ENCODE measurements around the gene S100A7. TPM values are rescaled to one million over a fixed set of nuclear protein-coding genes. Genes with fewer than 3 reads are reported as not detected.

S100A7 gene
- total and polyA plus RNA-seq, 4 donors = 0.47 TPM; not detected in 3

DNA sequence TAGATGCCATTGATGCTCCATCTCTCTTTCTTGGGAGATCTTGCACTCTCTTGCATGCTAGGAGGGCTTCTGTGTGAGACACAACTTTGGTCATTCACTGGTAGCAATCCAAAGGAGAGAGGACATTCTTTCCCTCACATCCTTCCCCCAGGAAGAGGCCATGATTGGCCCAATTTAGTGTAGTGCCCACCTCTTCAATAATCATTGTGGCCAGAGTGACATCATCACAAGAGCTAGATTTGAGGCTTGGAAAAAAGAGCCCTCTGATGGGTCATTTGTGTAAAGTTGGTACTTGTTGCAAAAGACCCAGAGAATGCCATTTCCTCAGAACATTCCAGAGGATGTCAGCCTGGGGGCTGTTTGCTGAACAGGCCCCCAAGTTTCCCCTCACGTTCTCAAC is 45.1 kb upstream of the S100A7 start:
- Histone ChIP-seq H3K9me3 (ENCODE audit: control insufficient read depth in 4 of 4, insufficient read depth in 3 of 4, low read length in 3 of 4) (no peaks in the 10 kb centered on the region), H3K9ac (ENCODE audit: insufficient read depth in 1 of 2, low read length in 2 of 2) (no peak overlapping the region), H3K27me3 (ENCODE audit: control insufficient read depth in 3 of 3, insufficient read depth in 3 of 3, low read length in 2 of 3) (no peaks in the 10 kb centered on the region), H3K4me1 (ENCODE audit: control insufficient read depth in 5 of 5, insufficient read depth in 5 of 5, low read length in 5 of 5) (peaks cover 0 to 25% (median 8%) of the 10 kb centered on the region in 5 donors), H3K4me3 (no peak overlapping the region), H3K36me3 (ENCODE audit: control insufficient read depth in 4 of 4, insufficient read depth in 4 of 4, low read length in 4 of 4) (no peaks in the 10 kb centered on the region), H3K27ac (ENCODE audit: low read depth in 1 of 2, low read length in 1 of 2) (no peak overlapping the region)
- TF ChIP-seq, protein P1, sequence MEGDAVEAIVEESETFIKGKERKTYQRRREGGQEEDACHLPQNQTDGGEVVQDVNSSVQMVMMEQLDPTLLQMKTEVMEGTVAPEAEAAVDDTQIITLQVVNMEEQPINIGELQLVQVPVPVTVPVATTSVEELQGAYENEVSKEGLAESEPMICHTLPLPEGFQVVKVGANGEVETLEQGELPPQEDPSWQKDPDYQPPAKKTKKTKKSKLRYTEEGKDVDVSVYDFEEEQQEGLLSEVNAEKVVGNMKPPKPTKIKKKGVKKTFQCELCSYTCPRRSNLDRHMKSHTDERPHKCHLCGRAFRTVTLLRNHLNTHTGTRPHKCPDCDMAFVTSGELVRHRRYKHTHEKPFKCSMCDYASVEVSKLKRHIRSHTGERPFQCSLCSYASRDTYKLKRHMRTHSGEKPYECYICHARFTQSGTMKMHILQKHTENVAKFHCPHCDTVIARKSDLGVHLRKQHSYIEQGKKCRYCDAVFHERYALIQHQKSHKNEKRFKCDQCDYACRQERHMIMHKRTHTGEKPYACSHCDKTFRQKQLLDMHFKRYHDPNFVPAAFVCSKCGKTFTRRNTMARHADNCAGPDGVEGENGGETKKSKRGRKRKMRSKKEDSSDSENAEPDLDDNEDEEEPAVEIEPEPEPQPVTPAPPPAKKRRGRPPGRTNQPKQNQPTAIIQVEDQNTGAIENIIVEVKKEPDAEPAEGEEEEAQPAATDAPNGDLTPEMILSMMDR (IDR thresholded peaks at IDR 0.05; ENCODE audit: control extremely low read depth, extremely low read depth) = no peak
- WGBS, 2 donors = 80 to 84% methylated on average over 1 of the region's 1 CpG
- ATAC-seq (ENCODE audit: insufficient read depth, low FRiP score) (no peak), DNase-seq (no peak)

DNA sequence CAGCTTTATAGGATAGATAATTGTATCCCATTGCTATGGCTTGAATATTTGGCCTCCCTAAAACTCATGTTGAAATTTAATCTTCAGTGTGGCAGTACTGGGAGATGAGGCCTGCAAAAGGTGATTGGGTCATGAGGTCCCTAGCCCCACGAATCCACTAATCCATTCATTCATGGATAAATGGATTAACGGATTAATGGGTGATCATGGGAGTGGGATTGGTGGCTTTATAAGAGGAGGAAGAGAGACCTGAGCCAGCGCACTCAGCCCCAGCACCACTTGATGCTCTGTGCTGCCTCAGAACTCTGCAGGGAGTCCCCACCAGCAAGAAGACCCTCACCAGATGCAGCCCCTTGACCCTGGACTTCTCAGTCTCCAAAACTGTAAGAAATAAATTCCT is 43.3 kb upstream of the S100A7 start:
- Histone ChIP-seq H3K4me3 (no peak overlapping the region), H3K36me3 (ENCODE audit: control insufficient read depth in 4 of 4, insufficient read depth in 4 of 4, low read length in 4 of 4) (no peaks in the 10 kb centered on the region), H3K27me3 (ENCODE audit: control insufficient read depth in 3 of 3, insufficient read depth in 3 of 3, low read length in 2 of 3) (no peaks in the 10 kb centered on the region), H3K4me1 (ENCODE audit: control insufficient read depth in 5 of 5, insufficient read depth in 5 of 5, low read length in 5 of 5) (peaks cover 0 to 34% (median 12%) of the 10 kb centered on the region in 5 donors), H3K9ac (ENCODE audit: insufficient read depth in 1 of 2, low read length in 2 of 2) (no peak overlapping the region), H3K9me3 (ENCODE audit: control insufficient read depth in 4 of 4, insufficient read depth in 3 of 4, low read length in 3 of 4) (no peaks in the 10 kb centered on the region), H3K27ac (ENCODE audit: low read depth in 1 of 2, low read length in 1 of 2) (no peak overlapping the region)
- ATAC-seq (ENCODE audit: insufficient read depth, low FRiP score) = no peak
- DNase-seq = no peak
- TF ChIP-seq, protein P1 (IDR thresholded peaks at IDR 0.05; ENCODE audit: control extremely low read depth, extremely low read depth) = no peak
- WGBS, 2 donors = 84 to 87% methylated on average over 3 of the region's 3 CpGs

DNA sequence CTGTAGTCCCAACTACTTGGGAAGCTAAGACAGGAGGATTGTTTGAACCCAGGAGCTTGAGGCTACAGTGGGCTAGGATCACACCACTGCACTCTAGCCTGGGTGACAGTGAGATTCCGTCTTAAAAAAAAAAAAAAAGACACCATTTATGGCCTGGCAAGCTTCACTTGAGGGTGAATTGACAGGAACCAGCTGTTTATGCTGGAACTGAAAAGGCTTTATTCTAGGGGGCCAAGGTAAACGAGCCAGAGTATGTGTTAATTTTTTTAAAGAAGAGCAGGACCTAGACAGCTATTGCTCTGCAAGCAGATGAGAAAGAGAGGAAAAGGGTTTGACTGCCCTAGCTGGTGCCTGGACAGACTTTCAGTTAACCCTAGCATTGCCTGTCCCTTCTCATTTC is 38.3 kb upstream of the S100A7 start:
- Histone ChIP-seq H3K27me3 (ENCODE audit: control insufficient read depth in 3 of 3, insufficient read depth in 3 of 3, low read length in 2 of 3) (no peaks in the 10 kb centered on the region), H3K9me3 (ENCODE audit: control insufficient read depth in 4 of 4, insufficient read depth in 3 of 4, low read length in 3 of 4) (no peaks in the 10 kb centered on the region), H3K36me3 (ENCODE audit: control insufficient read depth in 4 of 4, insufficient read depth in 4 of 4, low read length in 4 of 4) (no peaks in the 10 kb centered on the region), H3K9ac (ENCODE audit: insufficient read depth in 1 of 2, low read length in 2 of 2) (no peak overlapping the region), H3K27ac (ENCODE audit: low read depth in 1 of 2, low read length in 1 of 2) (no peak overlapping the region), H3K4me1 (ENCODE audit: control insufficient read depth in 5 of 5, insufficient read depth in 5 of 5, low read length in 5 of 5) (peaks cover 0 to 27% (median 4%) of the 10 kb centered on the region in 5 donors), H3K4me3 (no peak overlapping the region)
- 5 to 13% methylated on average over 2 of the region's 2 CpGs for WGBS, 2 donors
- ATAC-seq (ENCODE audit: insufficient read depth, low FRiP score) = no peak
- DNase-seq = peak; percentile 51 to 89 (median 82)
- TF ChIP-seq, protein P1 (IDR thresholded peaks at IDR 0.05; ENCODE audit: control extremely low read depth, extremely low read depth) = no peak

DNA sequence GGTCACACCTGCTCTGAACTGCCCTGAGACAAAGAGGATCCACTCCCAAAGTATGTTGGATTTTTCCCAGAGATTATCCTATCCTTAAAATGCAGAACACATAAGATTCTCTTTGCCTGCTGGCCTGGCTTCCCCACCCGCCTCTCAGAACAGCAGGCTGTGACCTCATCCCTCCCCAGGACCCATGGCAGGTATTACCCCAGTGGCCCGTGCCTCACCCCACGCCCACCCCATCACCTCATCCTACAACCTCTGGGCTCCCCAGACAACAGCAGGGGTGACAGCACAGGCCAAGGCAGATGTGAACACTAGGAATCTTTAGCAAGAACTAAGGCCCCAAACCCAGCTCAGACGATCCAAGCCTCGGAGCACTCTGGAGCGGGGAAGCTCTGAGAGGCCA is 35.1 kb upstream of the S100A7 start:
- H3K4me1 ChIP-seq (ENCODE audit: control insufficient read depth in 5 of 5, insufficient read depth in 5 of 5, low read length in 5 of 5) = peaks cover 0 to 29% (median 7%) of the 10 kb centered on the region in 5 donors
- ATAC-seq (ENCODE audit: insufficient read depth, low FRiP score) = no peak
- no peak for DNase-seq
- TF ChIP-seq, protein P1 (IDR thresholded peaks at IDR 0.05; ENCODE audit: control extremely low read depth, extremely low read depth) = no peak
- no peak overlapping the region for H3K9ac ChIP-seq (ENCODE audit: insufficient read depth in 1 of 2, low read length in 2 of 2)
- no peaks in the 10 kb centered on the region for H3K9me3 ChIP-seq (ENCODE audit: control insufficient read depth in 4 of 4, insufficient read depth in 3 of 4, low read length in 3 of 4)
- H3K27me3 ChIP-seq (ENCODE audit: control insufficient read depth in 3 of 3, insufficient read depth in 3 of 3, low read length in 2 of 3) = no peaks in the 10 kb centered on the region
- WGBS, 2 donors = 73 to 75% methylated on average over 6 of the region's 6 CpGs
- no peak overlapping the region for H3K27ac ChIP-seq (ENCODE audit: low read depth in 1 of 2, low read length in 1 of 2)
- no peaks in the 10 kb centered on the region for H3K36me3 ChIP-seq (ENCODE audit: control insufficient read depth in 4 of 4, insufficient read depth in 4 of 4, low read length in 4 of 4)
- H3K4me3 ChIP-seq = no peak overlapping the region

Measured in lung (tissue), 12 donors.